ENCODE data around the gene FMO4.
"Not testable (repeated sequence)": the region's sequence is repeated elsewhere in the genome, so short reads cannot be mapped to it uniquely, and the experiment has no call there.

The FMO4 gene

GRCh38 chr1:171351961-171352360 lies 38.0 kb downstream of the FMO4 start:
- Mint-ChIP-seq H3K4me1 (ENCODE audit: low read depth) (no peaks in the 10 kb centered on the region), H3K9me3 (peaks cover 15% of the 10 kb centered on the region), H3K27ac (no peak overlapping the region), H3K4me3 (no peak overlapping the region), H3K27me3 (peaks cover 4% of the 10 kb centered on the region), H3K36me3 (ENCODE audit: low read depth) (no peaks in the 10 kb centered on the region)

GRCh38 chr1:171352554-171352953 lies 38.6 kb downstream of the FMO4 start:
- Mint-ChIP-seq H3K9me3 (peaks cover 13% of the 10 kb centered on the region), H3K27ac (no peak overlapping the region), H3K4me3 (no peak overlapping the region), H3K27me3 (peaks cover 4% of the 10 kb centered on the region), H3K4me1 (ENCODE audit: low read depth) (no peaks in the 10 kb centered on the region), H3K36me3 (ENCODE audit: low read depth) (no peaks in the 10 kb centered on the region)

DNA sequence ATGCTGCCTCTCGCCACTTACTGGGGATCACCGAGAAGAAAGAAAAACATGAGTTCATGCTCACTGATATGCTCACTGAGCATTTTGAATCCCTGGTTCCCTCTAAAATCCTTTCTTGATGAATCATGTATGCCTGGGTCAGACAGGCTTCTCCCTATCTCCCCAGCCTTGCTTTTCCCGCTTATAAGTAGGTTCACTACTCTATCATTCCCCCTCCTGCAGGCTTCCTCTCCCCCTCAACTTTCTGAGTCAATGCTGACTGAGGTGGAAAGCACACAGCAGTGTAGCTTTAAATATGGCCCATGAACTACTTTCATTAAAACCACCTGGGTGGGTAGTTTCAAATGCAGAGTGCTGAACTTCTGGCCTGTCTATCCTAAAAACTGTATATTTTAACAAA lies 41.7 kb downstream of the FMO4 start:
- Mint-ChIP-seq H3K27me3 (peaks cover 12% of the 10 kb centered on the region), H3K36me3 (ENCODE audit: low read depth) (no peaks in the 10 kb centered on the region), H3K27ac (no peak overlapping the region), H3K9me3 (peaks cover 5% of the 10 kb centered on the region), H3K4me1 (ENCODE audit: low read depth) (no peaks in the 10 kb centered on the region), H3K4me3 (no peak overlapping the region)

DNA sequence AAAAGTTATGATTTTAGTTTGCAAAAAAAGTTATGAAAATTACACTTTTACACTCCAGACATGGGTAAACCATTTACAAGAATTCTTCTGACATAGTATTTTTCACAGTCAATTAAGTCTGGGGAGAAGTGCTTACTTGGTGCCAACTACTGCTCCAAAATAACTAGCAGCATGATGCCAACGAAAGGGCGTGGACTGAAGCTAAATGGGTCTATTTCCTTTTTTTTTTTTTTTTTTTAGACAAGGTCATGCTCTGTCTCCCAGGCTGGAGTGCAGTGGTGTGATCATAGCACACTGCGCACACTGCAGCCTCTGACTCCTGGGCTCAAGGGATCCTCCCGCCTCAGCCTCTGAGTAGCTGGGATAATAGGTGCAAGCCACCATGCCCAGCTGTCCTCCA lies 43.2 kb downstream of the FMO4 start:
- Mint-ChIP-seq H3K4me3 (no peak overlapping the region), H3K27me3 (peaks cover 22% of the 10 kb centered on the region), H3K36me3 (ENCODE audit: low read depth) (no peaks in the 10 kb centered on the region), H3K4me1 (ENCODE audit: low read depth) (no peaks in the 10 kb centered on the region), H3K27ac (no peak overlapping the region), H3K9me3 (peaks cover 5% of the 10 kb centered on the region)

- H3K27me3 Mint-ChIP-seq, result peaks cover 18% of the 10 kb centered on the region
- not testable (repeated sequence) for H3K27ac Mint-ChIP-seq; H3K36me3 Mint-ChIP-seq (ENCODE audit: low read depth); H3K9me3 Mint-ChIP-seq; H3K4me1 Mint-ChIP-seq (ENCODE audit: low read depth); H3K4me3 Mint-ChIP-seq
Measured at GRCh38 chr1:171359355-171359648, 45.3 kb downstream of the FMO4 start.

DNA sequence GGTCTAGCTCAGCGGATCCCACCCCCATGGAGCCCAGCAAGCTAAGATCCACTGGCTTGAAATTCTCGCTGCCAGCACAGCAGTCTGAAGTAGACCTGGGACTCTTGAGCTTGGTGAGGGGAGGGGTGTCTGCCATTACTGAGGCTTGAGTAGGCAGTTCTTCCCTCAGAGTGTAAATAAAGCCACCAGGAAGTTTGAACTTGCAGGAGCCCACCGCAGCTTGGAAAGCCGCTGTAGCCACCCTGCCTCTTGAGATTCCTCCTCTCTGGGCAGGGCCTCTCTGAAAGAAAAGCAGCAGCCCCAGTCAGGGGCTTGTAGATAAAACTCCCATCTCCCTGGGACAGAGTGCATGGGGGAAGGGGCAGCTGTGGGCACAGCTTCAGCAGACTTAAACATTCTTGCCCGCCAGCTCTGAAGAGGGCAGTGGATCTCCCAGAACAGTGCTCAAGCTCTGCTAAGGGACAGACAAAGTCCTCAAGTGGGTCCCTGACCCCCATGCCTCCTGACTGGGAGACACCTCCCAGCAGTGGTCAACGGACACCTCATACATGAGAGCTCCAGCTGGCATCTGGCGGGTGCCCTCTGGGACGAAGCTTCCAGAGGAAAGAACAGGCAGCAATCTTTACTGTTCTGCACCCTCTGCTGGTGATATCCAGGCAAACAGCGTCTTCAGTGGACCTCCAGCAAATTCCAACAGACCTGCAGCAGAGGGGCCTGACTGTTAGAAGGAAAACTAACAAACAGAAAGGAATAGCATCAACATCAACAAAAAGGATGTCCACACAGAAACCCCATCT lies 45.9 kb downstream of the FMO4 start:
- H3K4me3 Mint-ChIP-seq; H3K9me3 Mint-ChIP-seq; H3K4me1 Mint-ChIP-seq (ENCODE audit: low read depth); H3K36me3 Mint-ChIP-seq (ENCODE audit: low read depth); H3K27ac Mint-ChIP-seq: not testable (repeated sequence)
- peaks cover 18% of the 10 kb centered on the region for H3K27me3 Mint-ChIP-seq

- H3K27me3 Mint-ChIP-seq, result peaks cover 9% of the 10 kb centered on the region
- no peaks in the 10 kb centered on the region for H3K4me1 Mint-ChIP-seq (ENCODE audit: low read depth)
- no peaks in the 10 kb centered on the region for H3K36me3 Mint-ChIP-seq (ENCODE audit: low read depth)
- H3K27ac Mint-ChIP-seq, result no peak overlapping the region
- H3K9me3 Mint-ChIP-seq, result no peaks in the 10 kb centered on the region
- H3K4me3 Mint-ChIP-seq, result no peak overlapping the region
Measured at GRCh38 chr1:171366085-171366484, 52.1 kb downstream of the FMO4 start.

- H3K4me1 Mint-ChIP-seq (ENCODE audit: low read depth), result no peaks in the 10 kb centered on the region
- no peaks in the 10 kb centered on the region for H3K36me3 Mint-ChIP-seq (ENCODE audit: low read depth)
- peaks cover 3% of the 10 kb centered on the region for H3K27me3 Mint-ChIP-seq
- no peaks in the 10 kb centered on the region for H3K9me3 Mint-ChIP-seq
- H3K27ac Mint-ChIP-seq, result no peak overlapping the region
- no peak overlapping the region for H3K4me3 Mint-ChIP-seq
Measured at GRCh38 chr1:171366816-171367215, 52.8 kb downstream of the FMO4 start.

DNA sequence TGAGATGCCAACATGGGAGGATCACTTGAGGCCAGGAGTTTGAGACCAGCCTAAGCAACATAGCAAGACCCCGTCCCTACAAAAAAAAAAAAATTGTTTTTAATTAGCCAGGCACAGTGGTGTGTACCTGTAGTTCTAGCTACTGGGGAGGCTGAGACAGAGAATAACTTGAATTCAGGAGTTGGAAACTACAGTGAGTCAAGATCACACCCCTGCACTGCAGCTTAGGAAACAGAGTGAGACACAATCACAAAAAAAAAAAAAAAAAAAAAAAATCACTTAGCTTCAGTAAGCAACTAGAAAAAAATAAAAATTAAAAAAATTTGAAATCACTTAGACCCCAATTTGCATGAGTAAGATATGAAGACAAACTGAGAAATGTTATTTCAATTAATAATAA lies 53.5 kb downstream of the FMO4 start:
- Mint-ChIP-seq H3K4me1 (ENCODE audit: low read depth) (no peaks in the 10 kb centered on the region), H3K4me3 (no peak overlapping the region), H3K9me3 (no peaks in the 10 kb centered on the region), H3K27ac (no peak overlapping the region), H3K36me3 (ENCODE audit: low read depth) (no peaks in the 10 kb centered on the region), H3K27me3 (peaks cover 3% of the 10 kb centered on the region)

GRCh38 chr1:171372418-171373084 lies 58.6 kb downstream of the FMO4 start:
- Mint-ChIP-seq H3K27me3 (no peaks in the 10 kb centered on the region), H3K27ac (no peak overlapping the region), H3K4me1 (ENCODE audit: low read depth) (no peaks in the 10 kb centered on the region), H3K4me3 (no peak overlapping the region), H3K9me3 (no peaks in the 10 kb centered on the region), H3K36me3 (ENCODE audit: low read depth) (no peaks in the 10 kb centered on the region)

DNA sequence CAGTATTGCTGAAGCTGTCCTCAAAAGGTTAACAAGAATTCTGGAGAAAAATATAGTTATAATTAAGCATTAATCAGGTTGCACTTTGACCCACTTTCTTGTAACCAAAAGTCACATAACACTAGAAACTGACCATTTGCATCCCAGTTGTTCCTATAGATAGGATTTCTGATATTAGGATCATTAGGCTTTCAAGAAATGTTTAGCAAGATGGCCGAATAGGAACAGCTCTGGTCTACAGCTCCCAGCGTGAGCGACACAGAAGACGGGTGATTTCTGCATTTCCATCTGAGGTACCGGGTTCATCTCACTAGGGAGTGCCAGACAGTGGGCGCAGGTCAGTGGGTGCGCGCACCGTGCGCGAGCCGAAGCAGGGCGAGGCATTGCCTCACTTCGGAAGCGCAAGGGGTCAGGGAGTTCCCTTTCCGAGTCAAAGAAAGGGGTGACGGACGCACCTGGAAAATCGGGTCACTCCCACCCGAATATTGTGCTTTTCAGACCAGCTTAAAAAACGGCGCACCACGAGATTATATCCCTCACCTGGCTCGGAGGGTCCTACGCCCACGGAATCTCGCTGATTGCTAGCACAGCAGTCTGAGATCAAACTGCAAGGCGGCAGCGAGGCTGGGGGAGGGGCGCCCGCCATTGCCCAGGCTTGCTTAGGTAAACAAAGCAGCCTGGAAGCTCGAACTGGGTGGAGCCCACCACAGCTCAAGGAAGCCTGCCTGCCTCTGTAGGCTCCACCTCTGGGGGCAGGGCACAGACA lies 59.6 kb downstream of the FMO4 start:
- not testable (repeated sequence) for H3K4me3 Mint-ChIP-seq; H3K4me1 Mint-ChIP-seq (ENCODE audit: low read depth); H3K9me3 Mint-ChIP-seq; H3K27me3 Mint-ChIP-seq; H3K36me3 Mint-ChIP-seq (ENCODE audit: low read depth); H3K27ac Mint-ChIP-seq

DNA sequence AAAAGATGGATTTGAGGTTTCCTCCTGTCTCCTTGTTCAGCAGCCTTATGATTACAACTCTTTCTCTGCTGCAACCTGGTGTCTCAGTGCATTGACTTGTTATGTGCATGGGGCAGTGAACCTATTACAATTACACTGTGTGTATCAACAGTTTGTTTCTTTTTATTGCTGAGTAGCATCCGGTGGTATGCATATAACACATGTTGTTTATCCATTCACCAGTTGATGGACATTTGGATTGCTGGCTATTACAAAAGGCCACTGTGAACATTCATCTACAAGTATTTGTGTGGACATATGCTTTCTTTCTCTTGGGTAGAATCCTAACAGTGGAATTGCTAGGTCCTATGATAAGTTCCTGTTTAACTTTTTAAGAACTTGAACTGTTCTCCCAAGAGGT lies 65.9 kb downstream of the FMO4 start:
- H3K4me1 Mint-ChIP-seq (ENCODE audit: low read depth), result no peaks in the 10 kb centered on the region
- H3K27ac Mint-ChIP-seq, result no peak overlapping the region
- H3K27me3 Mint-ChIP-seq, result no peaks in the 10 kb centered on the region
- H3K4me3 Mint-ChIP-seq, result no peak overlapping the region
- peaks cover 3% of the 10 kb centered on the region for H3K9me3 Mint-ChIP-seq
- H3K36me3 Mint-ChIP-seq (ENCODE audit: low read depth), result no peaks in the 10 kb centered on the region

- no peak overlapping the region for H3K27ac Mint-ChIP-seq
- H3K4me3 Mint-ChIP-seq, result no peak overlapping the region
- H3K4me1 Mint-ChIP-seq (ENCODE audit: low read depth), result no peaks in the 10 kb centered on the region
- H3K9me3 Mint-ChIP-seq, result peaks cover 3% of the 10 kb centered on the region
- no peaks in the 10 kb centered on the region for H3K27me3 Mint-ChIP-seq
- H3K36me3 Mint-ChIP-seq (ENCODE audit: low read depth), result no peaks in the 10 kb centered on the region
Measured at GRCh38 chr1:171381866-171382210, 67.9 kb downstream of the FMO4 start.

GRCh38 chr1:171384496-171384895 lies 70.5 kb downstream of the FMO4 start:
- Mint-ChIP-seq H3K36me3 (ENCODE audit: low read depth) (no peaks in the 10 kb centered on the region), H3K4me1 (ENCODE audit: low read depth) (no peaks in the 10 kb centered on the region), H3K9me3 (peaks cover 3% of the 10 kb centered on the region), H3K27ac (no peak overlapping the region), H3K4me3 (no peak overlapping the region), H3K27me3 (no peaks in the 10 kb centered on the region)

DNA sequence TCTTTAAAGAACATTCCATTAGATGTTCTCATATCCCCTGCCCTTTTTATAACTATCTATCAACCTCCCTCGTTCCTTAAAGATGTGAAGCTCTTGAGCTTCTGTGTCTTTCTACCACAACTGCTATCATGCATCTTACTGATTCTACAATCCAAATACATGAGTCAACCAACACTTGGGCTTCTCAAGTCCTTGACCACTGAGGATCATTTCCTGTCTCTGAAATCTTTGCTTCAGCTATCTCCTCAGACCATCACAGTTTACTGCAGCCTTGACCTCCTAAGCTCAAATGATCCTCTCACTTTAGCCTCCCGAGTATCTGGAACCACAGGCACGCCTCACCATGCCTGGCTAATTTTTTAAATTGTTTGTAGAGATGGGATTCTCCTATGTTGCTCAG lies 75.2 kb downstream of the FMO4 start:
- Mint-ChIP-seq H3K9me3 (no peaks in the 10 kb centered on the region), H3K4me1 (ENCODE audit: low read depth) (no peaks in the 10 kb centered on the region), H3K36me3 (ENCODE audit: low read depth) (no peaks in the 10 kb centered on the region), H3K27ac (no peak overlapping the region), H3K27me3 (no peaks in the 10 kb centered on the region), H3K4me3 (no peak overlapping the region)

Measured in stimulated activated naive CD8-positive, alpha-beta T cell treated with anti-CD3 and anti-CD28 coated beads, Interleukin-15, Interleukin-2, amounts not matched to agents 100 ng/mL and 50 ng/mL, for 24 hours (primary cell).